Neutrophil (primary cell): ENCODE results near the gene AGPAT4.
"Not testable (repeated sequence)": the region's sequence is repeated elsewhere in the genome, so short reads cannot be mapped to it uniquely, and the experiment has no call there.

Source experiments
- H3K27ac ChIP-seq: fragments of 200-600 bp; sonication (generic); 2 replicates; pipeline ENCODE4 v1.5.1; 2016; ENCODE audit warnings: mild to moderate bottlenecking, moderate library complexity
- H3K27me3 ChIP-seq: fragments of 200-600 bp; sonication (generic); 2 replicates; pipeline ENCODE4 v1.6.0; 2016; ENCODE audit warnings: mild to moderate bottlenecking
- H3K36me3 ChIP-seq: fragments of 200-600 bp; sonication (generic); 2 replicates; pipeline ENCODE4 v1.5.1; 2017
- H3K4me1 ChIP-seq, 2 experiments: fragments of 200-600 bp in 1 of 2; sonication (generic) in 1 of 2; 1 replicate in 1 of 2; 2 replicates in 1 of 2; pipeline versions ENCODE4 v1.5.1 to v1.6.1; 2013 to 2016; ENCODE audit warnings: low read depth in 1 of 2, low read length in 1 of 2, mild to moderate bottlenecking in 1 of 2, moderate library complexity in 1 of 2; ENCODE audit not compliant: control insufficient read depth in 1 of 2, insufficient read depth in 1 of 2
- H3K4me3 ChIP-seq, 2 experiments: fragments of 200-600 bp in 1 of 2; sonication (generic) in 1 of 2; 1 replicate in 1 of 2; 2 replicates in 1 of 2; pipeline ENCODE4 v1.5.1; 2013 to 2016; ENCODE audit warnings: low read depth in 1 of 2, low read length in 1 of 2, mild to moderate bottlenecking in 1 of 2, moderate library complexity in 1 of 2
- H3K9me3 ChIP-seq: fragments of 200-600 bp; sonication (generic); 2 replicates; pipeline ENCODE4 v1.5.1; 2016
- CTCF ChIP-seq: fragments of 200-600 bp; sonication (generic); IDR thresholded peaks from 2 replicates; pipeline ENCODE4 v1.5.1; 2016; ENCODE audit warnings: antibody characterized with exemption

AGPAT4 gene

GRCh38 chr6:161225681-161226008 lies 48.2 kb downstream of the AGPAT4 start:
- H3K4me1 ChIP-seq, result no peaks in the 10 kb centered on the region
- H3K36me3 ChIP-seq, result no peaks in the 10 kb centered on the region
- H3K9me3 ChIP-seq, result no peaks in the 10 kb centered on the region
- H3K4me3 ChIP-seq, result no peak overlapping the region
- no peak for TF ChIP-seq CTCF
- no peak overlapping the region for H3K27ac ChIP-seq
- H3K27me3 ChIP-seq, result peaks cover 5% of the 10 kb centered on the region

DNA sequence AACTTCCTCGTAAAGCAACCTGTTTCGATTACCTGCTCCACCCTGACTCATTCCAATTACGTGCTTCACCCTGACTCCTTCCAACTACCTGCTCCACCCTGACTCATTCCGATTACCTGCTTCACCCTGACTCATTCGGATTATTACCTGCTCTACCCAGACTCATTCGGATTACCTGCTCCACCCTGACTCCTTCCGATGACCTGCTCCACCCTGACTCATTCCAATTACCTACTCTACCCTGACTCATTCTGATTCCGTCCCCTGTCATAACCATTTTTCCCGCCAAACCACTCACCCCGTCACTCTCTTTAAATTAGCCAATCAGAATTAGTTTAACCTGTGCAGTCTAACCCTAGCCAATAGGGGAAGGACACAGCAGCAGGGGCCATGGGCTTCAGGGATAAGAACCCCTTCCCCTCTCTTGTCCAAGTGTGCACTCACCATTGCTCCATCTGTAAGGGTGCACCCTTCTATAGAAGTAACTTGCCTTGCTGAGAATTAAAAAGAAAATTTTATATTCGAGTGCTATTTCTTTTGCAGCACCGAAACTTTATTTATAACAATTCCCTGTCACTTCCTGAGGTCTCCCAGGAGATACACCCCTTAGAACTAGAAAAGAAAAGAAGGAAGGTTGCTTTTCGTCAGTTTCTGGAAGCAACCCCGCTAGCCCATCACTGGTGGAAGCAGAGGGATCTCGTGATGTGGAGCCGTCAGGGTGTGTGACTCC lies 48.7 kb downstream of the AGPAT4 start:
- H3K27ac ChIP-seq, H3K36me3 ChIP-seq, H3K9me3 ChIP-seq, H3K4me3 ChIP-seq, H3K4me1 ChIP-seq, H3K27me3 ChIP-seq: not testable (repeated sequence)

DNA sequence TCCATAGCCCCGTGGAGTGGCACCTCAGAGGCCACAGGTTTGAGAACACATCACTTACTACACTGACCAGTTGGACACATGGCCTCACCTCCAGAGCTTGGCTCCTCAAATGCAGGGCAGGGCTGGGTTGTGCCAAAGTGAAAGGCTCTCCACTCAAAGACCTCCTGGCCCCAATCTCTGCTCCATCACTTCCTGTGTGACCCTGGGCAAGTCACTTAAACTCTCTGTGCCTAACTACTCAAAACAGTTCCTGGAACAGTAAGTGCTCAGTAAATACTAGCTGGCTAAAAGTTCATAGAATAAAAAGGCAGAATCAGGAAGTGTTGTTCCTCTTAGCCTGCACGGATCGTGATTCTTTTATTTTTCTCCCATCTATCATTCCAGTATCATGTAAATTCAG lies 50.2 kb downstream of the AGPAT4 start:
- no peak for TF ChIP-seq CTCF

GRCh38 chr6:161222706-161223234 lies 51.1 kb downstream of the AGPAT4 start:
- no peaks in the 10 kb centered on the region for H3K27me3 ChIP-seq
- no peaks in the 10 kb centered on the region for H3K36me3 ChIP-seq
- no peaks in the 10 kb centered on the region for H3K9me3 ChIP-seq
- H3K27ac ChIP-seq, result no peak overlapping the region
- no peak overlapping the region for H3K4me3 ChIP-seq
- no peak for TF ChIP-seq CTCF
- H3K4me1 ChIP-seq, result no peaks in the 10 kb centered on the region

More for the DNA sequence above, 50.2 kb downstream of the AGPAT4 start:
- H3K27me3 ChIP-seq, result peaks cover 1% of the 10 kb centered on the region
- H3K27ac ChIP-seq, result no peak overlapping the region
- no peaks in the 10 kb centered on the region for H3K36me3 ChIP-seq
- no peak overlapping the region for H3K4me3 ChIP-seq
- H3K4me1 ChIP-seq, result no peaks in the 10 kb centered on the region
- H3K9me3 ChIP-seq, result no peaks in the 10 kb centered on the region

- no peak overlapping the region for H3K4me3 ChIP-seq
- H3K27me3 ChIP-seq, result no peaks in the 10 kb centered on the region
- H3K36me3 ChIP-seq, result no peaks in the 10 kb centered on the region
- no peaks in the 10 kb centered on the region for H3K9me3 ChIP-seq
- peaks cover 11 to 12% of the 10 kb centered on the region in 2 experiments for H3K4me1 ChIP-seq
- no peak for TF ChIP-seq CTCF
- no peak overlapping the region for H3K27ac ChIP-seq
Observed at GRCh38 chr6:161220346-161220745, 53.5 kb downstream of the AGPAT4 start.

- Histone ChIP-seq H3K9me3 (no peaks in the 10 kb centered on the region), H3K4me1 (peaks cover 14 to 19% of the 10 kb centered on the region in 2 experiments), H3K27me3 (no peaks in the 10 kb centered on the region), H3K27ac (no peak overlapping the region), H3K36me3 (no peaks in the 10 kb centered on the region), H3K4me3 (no peak overlapping the region)
- no peak for TF ChIP-seq CTCF
Observed at GRCh38 chr6:161219680-161220079, 54.2 kb downstream of the AGPAT4 start.
